GM12892 (cell line): ENCODE measurements around the gene CCL7.

ENCODE experiments used
- POLR2A ChIP-seq: IDR thresholded peaks from 2 replicates; pipeline ENCODE4 v1.6.1; 2011; ENCODE audit warnings: low read depth, low read length, control low read depth
- POLR2AphosphoS5 ChIP-seq: IDR thresholded peaks from 2 replicates; pipeline ENCODE4 v1.6.1; 2011; ENCODE audit warnings: low read depth, low read length, control low read depth
- TAF1 ChIP-seq: IDR thresholded peaks from 2 replicates; pipeline ENCODE4 v1.6.1; 2011; ENCODE audit warnings: low read depth, mild to moderate bottlenecking, control low read depth, low read length, borderline replicate concordance

GRCh38 chr17:34257299-34257985 lies 12.6 kb upstream of the CCL7 start:
- no peak for TF ChIP-seq POLR2A
- TF ChIP-seq POLR2AphosphoS5 = no peak
- TF ChIP-seq TAF1 = no peak
